OCI-LY1 (cell line): ENCODE results near the gene ARCN1.

Source experiments
- EZH2 ChIP-seq: fragments of 200-600 bp; sonication (generic), shearing (Covaris generic); IDR thresholded peaks from 2 replicates; pipeline ENCODE4 v1.8.0; 2017; ENCODE audit warnings: borderline replicate concordance, mixed run types, mild to moderate bottlenecking, antibody characterized with exemption, low read length, moderate library complexity, mixed read lengths
- TF ChIP-seq, protein P1 (sequence below): fragments of 200-600 bp; sonication (generic), shearing (Covaris generic); IDR thresholded peaks from 2 replicates; pipeline ENCODE4 v1.5.1; 2017; ENCODE audit warnings: mild to moderate bottlenecking, antibody characterized with exemption, low read length, moderate library complexity, mixed read lengths

DNA sequence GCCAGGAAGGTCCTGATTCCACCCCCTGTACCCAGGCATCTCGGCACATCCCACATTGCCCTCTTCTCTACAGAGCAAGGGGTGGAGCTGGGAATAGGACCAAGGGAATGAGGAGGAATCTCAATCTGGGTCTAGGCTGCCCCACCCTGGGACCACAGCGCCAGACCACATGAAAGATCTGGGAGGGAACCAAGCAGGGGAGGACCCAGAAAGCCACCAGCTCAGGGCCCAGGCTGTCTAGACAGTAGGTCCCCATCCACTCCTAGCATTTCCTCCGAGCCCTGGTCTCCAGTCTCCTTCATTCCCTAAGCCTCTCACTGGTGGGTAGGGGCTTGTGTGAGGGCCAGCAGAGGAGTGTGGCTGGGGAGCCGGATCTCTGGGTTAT, 46.8 kb downstream of the ARCN1 start:
- TF ChIP-seq, protein P1, sequence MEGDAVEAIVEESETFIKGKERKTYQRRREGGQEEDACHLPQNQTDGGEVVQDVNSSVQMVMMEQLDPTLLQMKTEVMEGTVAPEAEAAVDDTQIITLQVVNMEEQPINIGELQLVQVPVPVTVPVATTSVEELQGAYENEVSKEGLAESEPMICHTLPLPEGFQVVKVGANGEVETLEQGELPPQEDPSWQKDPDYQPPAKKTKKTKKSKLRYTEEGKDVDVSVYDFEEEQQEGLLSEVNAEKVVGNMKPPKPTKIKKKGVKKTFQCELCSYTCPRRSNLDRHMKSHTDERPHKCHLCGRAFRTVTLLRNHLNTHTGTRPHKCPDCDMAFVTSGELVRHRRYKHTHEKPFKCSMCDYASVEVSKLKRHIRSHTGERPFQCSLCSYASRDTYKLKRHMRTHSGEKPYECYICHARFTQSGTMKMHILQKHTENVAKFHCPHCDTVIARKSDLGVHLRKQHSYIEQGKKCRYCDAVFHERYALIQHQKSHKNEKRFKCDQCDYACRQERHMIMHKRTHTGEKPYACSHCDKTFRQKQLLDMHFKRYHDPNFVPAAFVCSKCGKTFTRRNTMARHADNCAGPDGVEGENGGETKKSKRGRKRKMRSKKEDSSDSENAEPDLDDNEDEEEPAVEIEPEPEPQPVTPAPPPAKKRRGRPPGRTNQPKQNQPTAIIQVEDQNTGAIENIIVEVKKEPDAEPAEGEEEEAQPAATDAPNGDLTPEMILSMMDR, result no peak
- TF ChIP-seq EZH2, result no peak
